ENCODE measurements around the gene KLHL29. TPM values are rescaled to one million over a fixed set of nuclear protein-coding genes. Genes with fewer than 3 reads are reported as not detected.

The KLHL29 gene
- total RNA-seq, 2 experiments from 2014 or later, result 0.10 to 0.33 TPM

DNA sequence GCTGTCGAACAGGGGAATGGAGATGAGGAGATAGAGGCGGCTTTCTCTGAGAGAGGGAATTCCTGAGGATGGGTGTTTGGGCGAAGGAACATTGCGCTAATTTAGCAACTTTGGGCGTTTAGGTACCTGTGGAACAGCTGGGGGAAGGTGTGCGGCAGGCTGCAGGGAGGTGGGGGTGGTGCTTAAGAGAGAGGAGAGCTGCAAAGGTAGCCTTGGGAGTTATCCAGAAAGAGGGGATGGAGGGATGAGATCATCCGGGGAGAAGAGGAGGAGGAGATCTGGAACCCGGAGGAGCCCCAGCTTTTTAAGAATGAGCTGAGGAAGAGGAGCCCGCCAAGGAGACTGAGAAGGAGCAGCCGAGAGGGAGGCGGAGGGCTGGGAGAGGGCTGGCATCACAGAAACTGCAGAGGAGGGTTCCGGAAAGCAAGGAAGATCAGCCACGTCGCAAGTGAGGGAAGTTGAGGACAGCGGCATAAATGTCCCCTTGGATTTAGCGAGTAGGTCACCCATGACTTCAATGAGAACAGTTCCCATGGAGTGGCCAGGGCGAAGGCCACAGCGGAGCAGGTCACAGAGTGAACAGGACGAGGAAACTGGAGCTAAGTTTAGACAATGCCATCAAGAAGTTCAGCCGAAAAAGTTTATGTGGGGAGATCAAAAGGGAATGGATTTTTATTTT lies 174.7 kb downstream of the KLHL29 start:
- DNase-seq, result no peak
- H3K27me3 Mint-ChIP-seq, result peaks cover 3% of the 10 kb centered on the region
- no peak overlapping the region for H3K27ac Mint-ChIP-seq
- no peaks in the 10 kb centered on the region for H3K36me3 Mint-ChIP-seq (ENCODE audit: low read depth)
- POLR2A ChIA-PET, result no interaction called here
- no peaks in the 10 kb centered on the region for H3K9me3 Mint-ChIP-seq
- no peak overlapping the region for H3K4me3 Mint-ChIP-seq
- no peaks in the 10 kb centered on the region for H3K4me1 Mint-ChIP-seq
- CTCF ChIA-PET, result interaction anchor here (1.1 kb wide), 1 partner anchor 123 kb away, joined by 3 read pairs; no protein-coding TSS in a partner anchor

DNA sequence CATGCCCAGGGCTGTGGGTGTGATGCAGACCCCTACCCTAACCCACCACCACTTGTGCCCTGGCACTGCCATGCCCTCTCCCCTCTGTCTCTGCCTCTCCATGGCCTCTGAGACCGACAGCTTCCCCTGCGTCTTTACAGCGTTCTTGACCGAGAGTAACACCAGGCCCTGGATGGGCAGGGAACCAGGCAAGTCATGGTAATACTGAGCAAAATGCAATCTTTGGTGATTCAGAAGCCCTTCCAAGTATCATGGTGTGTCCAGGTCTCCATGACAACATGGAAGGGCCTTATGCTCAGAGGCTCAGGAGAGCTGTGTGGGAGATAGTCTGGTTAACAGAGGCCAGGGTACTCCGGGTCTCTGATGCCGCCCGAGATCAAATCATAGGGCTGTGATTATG lies 176.1 kb downstream of the KLHL29 start:
- CTCF ChIA-PET, result no interaction called here
- H3K9me3 Mint-ChIP-seq, result no peaks in the 10 kb centered on the region
- H3K4me1 Mint-ChIP-seq, result no peaks in the 10 kb centered on the region
- H3K27ac Mint-ChIP-seq, result no peak overlapping the region
- no peaks in the 10 kb centered on the region for H3K36me3 Mint-ChIP-seq (ENCODE audit: low read depth)
- DNase-seq, result no peak
- H3K4me3 Mint-ChIP-seq, result no peak overlapping the region
- H3K27me3 Mint-ChIP-seq, result peaks cover 3% of the 10 kb centered on the region
- POLR2A ChIA-PET, result no interaction called here

DNA sequence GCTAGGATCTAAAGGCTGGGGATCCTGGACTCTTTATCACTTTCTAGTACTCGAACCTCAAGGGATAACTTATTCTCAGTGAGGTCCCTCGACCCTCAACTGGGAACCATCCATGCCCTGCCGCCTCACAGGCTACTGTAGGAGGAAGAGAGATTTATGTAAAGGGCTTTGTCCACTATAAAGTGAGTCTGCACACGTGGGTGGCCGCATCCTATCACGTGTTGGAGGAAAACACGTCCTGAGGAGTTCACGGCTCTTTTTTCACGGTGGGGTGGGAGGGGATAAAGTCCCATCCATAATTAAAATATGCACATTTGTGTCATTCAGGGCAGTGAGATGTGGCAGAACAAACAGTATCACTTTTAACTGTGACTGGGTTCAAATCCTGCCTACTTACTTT lies 176.6 kb downstream of the KLHL29 start:
- Mint-ChIP-seq H3K27ac (no peak overlapping the region), H3K36me3 (ENCODE audit: low read depth) (no peaks in the 10 kb centered on the region), H3K9me3 (no peaks in the 10 kb centered on the region), H3K4me3 (no peak overlapping the region), H3K27me3 (peaks cover 3% of the 10 kb centered on the region), H3K4me1 (no peaks in the 10 kb centered on the region)
- ChIA-PET CTCF (no interaction called here), POLR2A (no interaction called here)
- no peak for DNase-seq

DNA sequence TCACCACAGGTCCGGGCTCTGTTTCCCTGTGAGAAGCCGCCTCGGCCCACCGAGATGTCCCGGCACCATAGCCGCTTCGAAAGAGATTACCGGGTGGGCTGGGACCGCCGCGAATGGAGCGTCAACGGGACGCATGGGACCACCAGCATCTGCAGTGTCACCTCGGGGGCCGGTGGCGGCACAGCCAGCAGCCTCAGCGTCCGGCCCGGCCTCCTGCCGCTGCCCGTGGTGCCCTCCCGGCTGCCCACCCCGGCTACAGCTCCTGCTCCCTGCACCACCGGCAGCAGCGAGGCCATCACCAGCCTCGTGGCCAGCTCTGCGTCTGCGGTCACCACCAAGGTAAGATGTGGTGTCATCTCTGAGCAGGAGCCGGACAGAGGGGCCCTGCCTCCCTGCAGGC lies 177.2 kb downstream of the KLHL29 start:
- Mint-ChIP-seq H3K4me1 (no peaks in the 10 kb centered on the region), H3K27me3 (peaks cover 3% of the 10 kb centered on the region), H3K36me3 (ENCODE audit: low read depth) (no peaks in the 10 kb centered on the region), H3K4me3 (no peak overlapping the region), H3K9me3 (no peaks in the 10 kb centered on the region), H3K27ac (no peak overlapping the region)
- no peak for DNase-seq
- POLR2A ChIA-PET, result no interaction called here
- CTCF ChIA-PET, result no interaction called here

DNA sequence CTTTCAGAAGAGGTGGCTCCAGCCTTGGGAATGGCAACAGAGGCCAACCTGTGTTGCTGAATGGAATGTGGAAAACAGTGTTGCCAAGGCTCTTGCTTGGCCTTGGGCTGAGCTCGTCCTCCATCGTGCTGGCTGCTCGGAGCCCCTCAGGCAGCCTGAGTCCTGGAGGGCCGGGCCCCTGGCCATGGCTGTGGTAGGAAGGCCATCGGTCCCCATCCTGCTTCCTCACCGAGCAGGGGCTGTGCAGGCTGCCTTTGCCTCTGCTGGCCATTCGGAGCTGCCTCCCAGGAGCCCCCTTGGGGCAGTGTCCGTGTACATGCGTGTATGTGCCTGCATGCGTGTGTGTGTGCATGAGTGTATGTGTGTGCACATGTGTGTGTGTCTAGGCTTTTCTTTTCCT lies 178.2 kb downstream of the KLHL29 start:
- ChIA-PET POLR2A (no interaction called here), CTCF (no interaction called here)
- H3K9me3 Mint-ChIP-seq, result no peaks in the 10 kb centered on the region
- no peak for DNase-seq
- no peaks in the 10 kb centered on the region for H3K4me1 Mint-ChIP-seq
- peaks cover 9% of the 10 kb centered on the region for H3K27me3 Mint-ChIP-seq
- no peak overlapping the region for H3K27ac Mint-ChIP-seq
- H3K36me3 Mint-ChIP-seq (ENCODE audit: low read depth), result no peaks in the 10 kb centered on the region
- H3K4me3 Mint-ChIP-seq, result no peak overlapping the region

DNA sequence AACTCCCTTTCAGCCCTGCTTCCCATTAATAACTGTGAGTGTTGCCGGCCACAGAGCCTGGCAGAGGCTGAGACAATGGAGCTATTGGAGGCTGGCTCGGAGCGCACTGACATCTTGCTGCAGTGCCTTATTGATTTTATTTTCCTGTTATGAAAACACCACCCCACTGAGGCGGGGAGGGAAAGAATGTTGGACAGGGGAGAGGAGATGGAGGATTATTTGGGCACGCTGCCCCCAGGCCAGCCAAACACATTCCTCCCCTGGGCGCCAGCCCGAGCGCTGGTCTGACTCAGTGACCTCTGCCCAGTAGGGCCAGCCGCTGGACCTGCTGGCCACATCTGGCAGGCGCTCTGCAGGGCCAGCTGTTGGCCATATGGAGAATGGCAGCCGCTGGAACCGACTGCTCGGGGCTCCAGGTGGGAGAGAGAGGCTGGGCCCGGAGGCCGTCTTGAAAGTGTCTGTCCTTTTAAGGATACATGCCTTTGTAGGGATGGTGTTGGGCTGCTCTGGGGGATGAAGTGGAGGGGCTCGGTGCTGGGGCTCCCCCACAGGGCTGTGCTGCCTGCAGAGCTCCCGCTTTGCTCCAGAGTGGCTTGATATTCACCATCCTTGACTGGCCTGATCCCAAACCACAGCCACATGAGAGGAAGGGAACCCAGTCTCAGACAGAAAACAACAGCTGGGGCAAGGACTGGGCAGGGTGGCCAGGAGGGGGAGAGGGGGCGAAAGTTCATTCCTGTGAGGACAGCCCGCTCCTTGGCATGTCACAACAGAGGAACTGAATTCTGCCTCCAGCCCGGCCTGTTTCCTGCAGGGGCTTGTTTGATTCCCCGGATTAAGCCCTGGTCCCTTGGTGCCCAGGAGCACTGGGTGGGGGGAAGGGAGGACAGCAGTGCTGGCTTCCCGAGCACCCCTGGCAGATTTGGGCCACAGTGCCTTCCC lies 179.0 kb downstream of the KLHL29 start:
- Mint-ChIP-seq H3K4me3 (no peak overlapping the region), H3K4me1 (no peaks in the 10 kb centered on the region), H3K36me3 (ENCODE audit: low read depth) (no peaks in the 10 kb centered on the region), H3K27me3 (peaks cover 9% of the 10 kb centered on the region), H3K9me3 (no peaks in the 10 kb centered on the region), H3K27ac (no peak overlapping the region)
- CTCF ChIA-PET, result no interaction called here
- POLR2A ChIA-PET, result no interaction called here
- DNase-seq, result no peak

DNA sequence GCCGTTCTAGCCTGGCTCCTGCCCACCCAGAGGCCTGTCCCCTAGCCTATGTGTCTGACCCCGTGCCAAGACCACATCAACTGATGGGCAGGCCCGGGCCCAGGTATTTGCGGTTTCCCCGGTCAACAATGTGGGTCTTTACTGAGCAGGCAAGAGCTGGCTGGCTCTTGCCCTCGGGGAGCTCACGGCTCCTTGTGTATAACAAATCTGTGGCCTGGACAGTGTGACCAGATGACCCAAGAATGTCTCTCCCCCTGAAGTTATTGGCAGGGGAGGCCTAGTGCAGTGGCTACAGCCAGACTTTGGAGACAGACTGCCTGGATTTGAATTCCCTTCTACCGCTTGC lies 179.6 kb downstream of the KLHL29 start:
- Mint-ChIP-seq H3K9me3 (no peaks in the 10 kb centered on the region), H3K4me1 (no peaks in the 10 kb centered on the region), H3K36me3 (ENCODE audit: low read depth) (no peaks in the 10 kb centered on the region), H3K27me3 (peaks cover 6% of the 10 kb centered on the region), H3K4me3 (no peak overlapping the region), H3K27ac (no peak overlapping the region)
- POLR2A ChIA-PET, result no interaction called here
- CTCF ChIA-PET, result no interaction called here
- DNase-seq, result no peak

DNA sequence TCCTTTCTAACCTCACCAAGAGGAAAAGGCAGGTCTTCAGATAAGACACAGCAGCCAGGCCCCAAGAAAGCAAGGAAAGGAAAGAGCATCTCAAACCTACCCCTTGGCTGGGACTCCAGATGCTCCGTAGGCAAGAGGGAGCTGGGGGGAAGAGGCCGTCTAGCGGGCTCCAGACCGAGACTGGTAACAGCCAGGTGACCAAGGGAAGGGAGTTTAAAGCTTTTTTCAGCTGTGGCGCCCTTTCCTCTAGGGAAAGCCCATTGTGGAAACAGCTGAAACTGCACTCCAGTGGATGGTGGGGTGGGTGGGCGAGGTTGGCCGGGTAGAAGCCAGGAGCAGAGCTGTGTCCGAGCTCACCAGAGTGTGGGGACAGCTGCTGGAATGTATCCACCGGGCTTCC lies 180.4 kb downstream of the KLHL29 start:
- no peaks in the 10 kb centered on the region for H3K9me3 Mint-ChIP-seq
- POLR2A ChIA-PET, result no interaction called here
- DNase-seq, result no peak
- CTCF ChIA-PET, result no interaction called here
- H3K36me3 Mint-ChIP-seq (ENCODE audit: low read depth), result no peaks in the 10 kb centered on the region
- no peak overlapping the region for H3K4me3 Mint-ChIP-seq
- H3K4me1 Mint-ChIP-seq, result no peaks in the 10 kb centered on the region
- no peak overlapping the region for H3K27ac Mint-ChIP-seq
- H3K27me3 Mint-ChIP-seq, result peaks cover 6% of the 10 kb centered on the region

DNA sequence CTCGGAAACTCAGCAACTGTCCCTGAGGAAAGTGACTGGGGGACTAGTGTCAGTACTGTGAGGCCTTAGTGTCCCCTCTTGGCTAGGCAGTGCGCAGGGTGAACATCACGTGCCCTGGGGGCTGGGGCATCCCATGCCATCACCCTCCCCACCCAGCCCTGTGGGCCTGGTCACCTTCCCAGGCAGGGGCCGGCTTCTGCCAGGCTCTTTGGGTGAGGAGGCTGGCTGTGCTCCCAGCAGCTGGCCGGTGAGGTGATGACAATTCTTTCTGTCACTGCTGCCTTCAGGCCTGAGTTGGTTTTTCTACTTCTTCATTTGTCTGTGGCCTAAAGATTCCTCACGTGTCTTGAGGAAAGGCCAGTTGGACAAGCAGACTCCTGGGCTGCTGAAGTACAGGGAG lies 180.8 kb downstream of the KLHL29 start:
- peaks cover 6% of the 10 kb centered on the region for H3K27me3 Mint-ChIP-seq
- no peaks in the 10 kb centered on the region for H3K9me3 Mint-ChIP-seq
- no peak overlapping the region for H3K27ac Mint-ChIP-seq
- CTCF ChIA-PET, result interaction anchor here (0.8 kb wide), 1 partner anchor 179 kb away, joined by 3 read pairs; no protein-coding TSS in a partner anchor
- no peak overlapping the region for H3K4me3 Mint-ChIP-seq
- no peak for DNase-seq
- POLR2A ChIA-PET, result no interaction called here
- H3K4me1 Mint-ChIP-seq, result no peaks in the 10 kb centered on the region
- H3K36me3 Mint-ChIP-seq (ENCODE audit: low read depth), result no peaks in the 10 kb centered on the region

DNA sequence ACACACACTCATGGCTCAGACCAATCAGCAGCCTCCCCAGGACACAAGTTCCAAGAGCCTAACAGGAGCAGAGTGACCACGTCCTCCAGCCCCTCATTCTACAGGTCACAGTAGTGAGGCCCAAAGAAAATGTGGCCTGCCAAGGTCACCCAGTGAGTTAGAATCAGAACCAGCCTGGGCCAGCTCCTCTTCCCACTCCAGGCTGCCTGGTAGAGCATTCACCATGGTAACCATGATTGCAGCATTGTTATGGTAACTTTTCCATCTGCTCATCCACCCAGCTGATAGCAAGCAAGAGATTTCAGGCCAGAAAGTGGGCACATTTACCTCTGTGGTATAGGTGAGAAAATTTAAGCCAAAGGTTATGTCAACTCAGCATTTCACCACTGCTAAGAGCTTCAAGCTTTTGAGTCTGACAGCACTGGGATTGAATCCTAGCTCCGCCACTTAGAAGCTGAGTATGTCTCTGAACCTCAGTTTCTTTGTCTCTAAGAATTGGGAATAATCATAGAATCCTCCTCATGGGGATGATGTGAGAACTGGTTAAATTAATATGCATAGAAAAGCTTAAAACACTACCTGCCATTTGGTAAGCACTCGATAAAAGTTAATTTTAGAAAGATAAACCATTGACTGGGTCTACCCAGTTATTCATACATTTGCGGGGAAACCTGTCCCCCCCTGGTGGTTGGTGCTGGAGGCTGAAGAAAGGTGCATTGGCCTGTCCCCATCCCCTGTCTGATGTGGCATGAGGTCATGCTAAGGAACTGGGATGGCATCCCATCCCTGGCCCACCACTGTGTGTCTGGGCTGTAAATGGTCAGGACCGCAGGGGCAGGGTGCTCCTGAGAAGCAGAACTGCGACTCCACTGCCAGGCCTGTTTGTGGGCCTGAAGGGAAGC lies 181.5 kb downstream of the KLHL29 start:
- no peaks in the 10 kb centered on the region for H3K36me3 Mint-ChIP-seq (ENCODE audit: low read depth)
- no peaks in the 10 kb centered on the region for H3K9me3 Mint-ChIP-seq
- H3K4me1 Mint-ChIP-seq, result no peaks in the 10 kb centered on the region
- peaks cover 6% of the 10 kb centered on the region for H3K27me3 Mint-ChIP-seq
- no peak overlapping the region for H3K27ac Mint-ChIP-seq
- CTCF ChIA-PET, result interaction anchor here (0.8 kb wide), 1 partner anchor 180 kb away, joined by 3 read pairs; no protein-coding TSS in a partner anchor
- POLR2A ChIA-PET, result no interaction called here
- H3K4me3 Mint-ChIP-seq, result no peak overlapping the region
- peak; percentile 34 for DNase-seq

DNA sequence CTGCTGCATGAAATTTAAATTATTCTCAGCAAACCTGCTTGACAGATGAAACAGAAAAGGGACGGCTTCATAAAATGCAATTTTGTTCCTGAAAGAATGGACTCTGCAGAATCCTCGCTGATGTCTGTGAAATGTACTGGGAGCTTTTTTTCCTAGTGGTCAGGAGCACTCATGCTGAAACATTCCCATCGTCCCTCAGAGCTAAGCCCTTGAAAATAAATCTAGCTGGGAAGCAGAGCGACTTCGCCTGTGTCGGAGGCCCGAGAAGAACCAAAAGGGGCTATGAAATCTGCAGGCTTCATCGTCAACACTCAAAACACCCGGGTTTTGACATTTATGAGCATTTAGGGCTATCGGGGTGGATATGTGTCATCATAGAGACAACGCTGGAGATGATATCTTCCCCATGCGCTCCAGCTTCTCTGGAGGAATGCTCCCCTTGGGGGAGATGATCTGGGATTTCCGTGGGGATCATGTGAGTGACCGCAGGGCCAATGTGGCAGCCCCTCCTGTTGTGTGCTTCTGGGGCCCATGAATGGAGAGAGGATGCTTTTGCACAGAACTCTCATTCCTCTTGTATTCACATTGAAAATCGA lies 182.3 kb downstream of the KLHL29 start:
- H3K9me3 Mint-ChIP-seq, result no peaks in the 10 kb centered on the region
- H3K27me3 Mint-ChIP-seq, result peaks cover 6% of the 10 kb centered on the region
- no peaks in the 10 kb centered on the region for H3K4me1 Mint-ChIP-seq
- no peak for DNase-seq
- no peak overlapping the region for H3K27ac Mint-ChIP-seq
- H3K36me3 Mint-ChIP-seq (ENCODE audit: low read depth), result no peaks in the 10 kb centered on the region
- H3K4me3 Mint-ChIP-seq, result no peak overlapping the region
- POLR2A ChIA-PET, result no interaction called here
- CTCF ChIA-PET, result no interaction called here

DNA sequence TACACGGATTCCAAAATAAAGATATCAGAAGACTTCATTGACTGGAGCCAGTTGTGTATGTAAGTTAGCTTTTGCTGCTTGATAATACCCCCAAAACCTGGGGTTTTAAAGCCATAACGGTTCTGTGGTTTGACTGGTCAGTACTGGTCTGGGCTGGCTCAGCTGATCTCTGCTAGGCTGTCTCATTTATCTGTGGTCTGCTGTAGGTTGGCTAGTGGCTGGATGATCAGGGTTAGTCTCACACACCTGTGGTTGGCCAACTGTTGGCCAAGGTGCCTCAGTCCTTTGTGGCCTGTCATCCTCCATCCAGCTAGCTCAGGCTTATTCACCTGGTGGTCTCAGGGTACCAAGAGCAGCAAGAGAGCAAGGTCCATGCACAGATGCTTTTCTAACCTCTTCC lies 183.2 kb downstream of the KLHL29 start:
- Mint-ChIP-seq H3K4me1 (no peaks in the 10 kb centered on the region), H3K4me3 (no peak overlapping the region), H3K36me3 (ENCODE audit: low read depth) (no peaks in the 10 kb centered on the region), H3K9me3 (no peaks in the 10 kb centered on the region), H3K27me3 (peaks cover 6% of the 10 kb centered on the region), H3K27ac (no peak overlapping the region)
- ChIA-PET POLR2A (no interaction called here), CTCF (no interaction called here)
- no peak for DNase-seq

DNA sequence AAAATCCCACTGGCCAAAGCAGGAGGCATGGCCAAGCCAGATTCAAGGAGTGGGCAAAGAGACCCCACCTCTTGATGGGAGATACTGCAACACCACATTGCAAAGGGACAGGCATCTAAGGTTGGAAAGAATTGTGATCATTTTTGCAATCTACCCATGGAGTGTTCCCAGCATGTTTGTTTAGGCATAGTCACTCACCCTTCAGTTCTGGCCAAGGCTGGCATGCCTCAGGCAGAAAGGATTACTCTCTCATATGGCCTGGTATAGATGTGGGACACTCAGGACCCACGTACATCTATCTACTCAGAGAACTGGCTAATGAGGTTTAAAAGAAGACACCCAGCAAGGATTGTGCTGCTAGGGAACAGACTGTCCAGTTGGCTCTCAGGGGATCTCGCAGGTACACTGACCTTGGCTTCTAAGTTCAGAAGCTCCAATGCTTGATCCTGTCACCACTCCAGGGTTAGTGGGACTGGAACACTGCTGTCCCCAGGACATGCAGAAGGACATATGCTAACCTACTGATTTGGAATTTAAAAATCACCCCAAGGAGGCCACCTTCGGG lies 183.7 kb downstream of the KLHL29 start:
- ChIA-PET CTCF (no interaction called here), POLR2A (no interaction called here)
- H3K9me3 Mint-ChIP-seq, result no peaks in the 10 kb centered on the region
- peaks cover 6% of the 10 kb centered on the region for H3K27me3 Mint-ChIP-seq
- H3K4me3 Mint-ChIP-seq, result no peak overlapping the region
- no peaks in the 10 kb centered on the region for H3K4me1 Mint-ChIP-seq
- no peak for DNase-seq
- H3K27ac Mint-ChIP-seq, result no peak overlapping the region
- no peaks in the 10 kb centered on the region for H3K36me3 Mint-ChIP-seq (ENCODE audit: low read depth)
